GM08714 (cell line): ENCODE results near the gene ZFR.
"Not testable (repeated sequence)": the region's sequence is repeated elsewhere in the genome, so short reads cannot be mapped to it uniquely, and the experiment has no call there.

Experiments
- H3K4me3 ChIP-seq: fragments of 200-500 bp; sonication (Bioruptor generic); 2 replicates; pipeline ENCODE4 v1.5.1; 2014; ENCODE audit warnings: mild to moderate bottlenecking, low read length, inconsistent platforms
- ZNF274 ChIP-seq: IDR thresholded peaks from 2 replicates; pipeline ENCODE4 v1.6.1; 2012; ENCODE audit warnings: mild to moderate bottlenecking, low read depth, low read length

Gene ZFR

DNA sequence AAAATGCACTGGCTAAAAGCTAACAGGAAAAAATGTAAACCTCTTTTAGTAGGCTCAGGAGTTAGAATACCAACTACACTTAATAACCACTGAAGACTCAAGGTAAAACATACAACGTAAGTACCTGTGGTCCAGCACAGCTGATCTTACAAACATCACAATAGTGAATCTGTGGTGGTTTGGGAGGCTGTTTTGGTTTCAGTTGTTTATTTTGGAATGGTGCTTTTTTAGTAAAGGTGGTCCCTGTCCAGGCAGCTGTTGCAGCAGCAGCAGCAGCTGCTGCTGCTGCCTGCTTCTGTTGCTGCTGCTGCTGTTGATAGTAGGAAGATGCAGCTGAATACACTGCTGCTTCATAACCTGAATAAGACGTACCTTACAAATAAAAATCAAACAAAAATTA lies 37.9 kb downstream of the ZFR start:
- no peak for TF ChIP-seq ZNF274
- no peak overlapping the region for H3K4me3 ChIP-seq

DNA sequence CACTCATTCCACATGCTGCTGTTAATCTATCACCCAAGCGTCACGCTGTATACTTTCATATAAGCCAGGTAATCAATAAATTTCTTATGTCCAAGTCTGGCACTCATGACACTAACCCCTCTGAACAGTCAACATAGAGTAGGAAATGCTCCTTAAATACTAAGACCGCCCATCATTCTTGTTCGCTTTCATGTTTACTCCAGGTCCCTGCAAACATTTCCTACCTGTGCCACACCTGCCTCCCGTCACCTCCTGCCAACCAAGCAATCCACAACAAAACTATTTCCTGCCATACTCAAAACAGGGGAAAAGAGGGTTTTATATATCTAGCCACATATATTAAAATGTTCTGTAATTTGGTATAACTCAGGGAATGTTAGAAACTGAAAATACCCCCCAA lies 39.0 kb downstream of the ZFR start:
- H3K4me3 ChIP-seq: no peak overlapping the region
- TF ChIP-seq ZNF274: no peak

DNA sequence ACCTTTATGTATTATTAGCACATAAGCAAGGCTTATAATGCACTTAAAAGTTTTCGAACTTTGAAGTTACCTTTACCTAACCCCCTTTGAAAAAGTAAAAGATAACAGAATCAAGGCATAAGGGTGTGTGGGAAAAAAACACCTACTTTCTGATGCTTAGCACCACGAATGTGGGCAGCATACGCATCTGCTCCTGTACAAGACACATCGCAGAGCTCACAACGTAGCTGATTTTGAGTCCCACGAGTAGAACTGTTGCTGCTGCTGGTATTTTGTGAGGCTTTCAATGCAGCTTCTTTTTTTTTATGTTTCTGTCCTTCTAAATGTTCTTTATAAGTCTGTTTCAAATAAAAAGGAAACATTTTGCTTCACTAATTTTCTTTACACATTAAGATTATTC lies 40.8 kb downstream of the ZFR start:
- no peak for TF ChIP-seq ZNF274
- no peak overlapping the region for H3K4me3 ChIP-seq

DNA sequence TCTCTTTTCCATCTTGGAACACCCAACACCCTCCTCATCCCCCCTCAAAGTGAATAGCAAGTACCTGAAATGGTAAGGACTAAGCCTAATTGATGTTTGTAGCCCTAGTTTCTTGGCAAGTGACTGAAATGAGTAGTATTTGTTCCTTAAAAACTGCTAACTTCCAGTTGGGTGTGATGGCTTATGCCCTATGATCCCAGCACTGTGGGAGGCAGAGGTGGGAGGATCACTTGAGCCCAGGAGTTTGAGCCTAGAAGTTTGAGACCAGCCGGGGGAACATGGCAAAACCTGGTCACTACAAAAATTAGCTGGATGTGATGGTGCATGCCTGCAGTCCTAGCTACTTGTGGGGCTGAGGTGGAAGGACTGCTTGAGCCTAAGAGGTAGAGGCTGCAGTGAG lies 44.1 kb downstream of the ZFR start:
- no peak overlapping the region for H3K4me3 ChIP-seq
- TF ChIP-seq ZNF274: no peak

DNA sequence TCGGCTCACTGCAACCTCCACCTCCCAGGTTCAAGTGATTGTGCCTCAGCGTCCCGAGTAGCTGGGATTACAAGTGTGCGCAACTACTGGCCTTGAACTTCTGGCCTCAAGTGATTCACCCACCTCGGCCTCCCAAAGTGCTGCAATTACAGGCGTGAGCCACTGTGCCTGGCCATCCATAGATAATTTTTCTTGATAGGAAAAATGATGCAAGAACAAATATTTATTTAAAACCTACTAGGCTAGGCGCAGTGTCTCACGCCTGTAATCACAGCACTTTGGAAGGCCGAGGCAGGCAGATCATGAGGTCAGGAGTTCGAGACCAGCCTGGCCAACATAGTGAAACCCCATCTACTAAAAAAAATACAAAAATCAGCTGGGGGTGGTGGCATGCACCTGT lies 45.8 kb downstream of the ZFR start:
- not testable (repeated sequence) for H3K4me3 ChIP-seq

DNA sequence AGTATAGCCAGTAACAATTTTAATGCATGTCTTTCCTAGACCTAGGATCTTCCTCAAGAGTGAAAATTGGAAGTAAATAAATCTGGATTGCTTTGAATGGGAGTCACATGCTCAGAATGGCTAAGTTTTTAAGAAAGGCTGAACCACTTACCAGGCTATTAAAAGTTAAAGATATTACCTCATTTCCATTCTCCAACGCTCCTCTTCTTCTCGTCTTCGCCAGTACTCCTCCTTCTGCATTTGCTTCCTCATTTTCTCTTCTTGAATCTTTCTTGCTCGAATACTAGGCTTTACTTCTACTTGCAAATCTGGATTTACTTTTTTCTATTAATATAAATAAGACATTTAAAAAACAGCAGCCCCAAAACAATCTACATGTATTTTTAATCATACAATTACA lies 49.6 kb downstream of the ZFR start:
- no peak for TF ChIP-seq ZNF274

DNA sequence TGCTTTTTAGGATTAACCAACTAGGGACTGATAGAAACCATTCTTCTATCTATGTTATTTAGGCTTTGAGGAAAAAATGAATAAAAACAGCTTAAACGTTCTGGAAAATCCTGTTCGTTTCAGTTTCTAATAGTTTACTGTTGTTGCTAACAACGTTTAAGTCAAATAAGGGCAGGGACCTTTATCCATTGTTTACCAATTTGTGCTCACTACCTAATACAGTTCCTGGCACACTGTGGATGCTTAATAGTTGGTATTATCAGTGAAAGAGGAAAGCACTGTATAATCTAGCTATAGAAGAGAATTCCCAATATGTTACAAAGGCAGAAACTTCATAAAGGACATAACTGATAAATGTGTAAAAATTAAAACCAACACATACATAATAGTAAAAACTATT lies 52.5 kb downstream of the ZFR start:
- TF ChIP-seq ZNF274: no peak

More for the DNA sequence above, 49.6 kb downstream of the ZFR start:
- H3K4me3 ChIP-seq: no peak overlapping the region

DNA sequence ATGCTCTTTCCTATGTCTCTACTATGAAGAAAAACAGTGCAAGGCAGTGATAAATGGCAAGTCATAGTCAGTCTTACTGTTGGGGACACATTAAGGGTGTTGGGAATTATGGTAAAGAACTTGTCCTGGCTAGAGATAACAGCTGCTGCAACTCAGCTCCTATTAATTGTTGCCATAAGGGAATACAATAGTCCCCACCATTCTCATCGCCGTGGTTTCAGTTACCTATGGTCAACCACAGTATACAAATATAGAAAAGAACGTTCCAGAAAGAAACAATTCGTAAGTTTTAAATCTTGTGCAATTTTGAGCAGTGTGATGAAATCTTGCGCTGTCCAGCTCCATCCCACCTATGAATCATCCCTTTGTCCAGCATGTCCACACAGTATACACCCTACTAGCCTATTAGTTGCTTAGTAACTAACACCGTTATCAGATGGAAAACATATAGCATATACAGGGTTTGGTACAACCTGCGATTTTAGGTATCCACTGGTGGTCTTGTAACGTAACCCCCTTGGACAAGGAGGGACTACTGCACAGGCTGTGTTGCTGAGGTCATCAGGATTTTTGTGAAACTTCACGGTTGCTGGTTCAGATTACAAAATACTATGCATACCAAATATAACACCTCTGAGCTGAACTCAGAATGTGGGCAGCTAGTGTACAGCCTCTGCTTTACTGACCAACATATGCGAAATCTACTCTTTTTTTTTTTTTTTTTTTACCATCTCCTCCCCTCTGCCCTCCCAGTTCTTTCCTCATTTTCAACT lies 53.5 kb downstream of the ZFR start:
- H3K4me3 ChIP-seq: no peak overlapping the region
- no peak for TF ChIP-seq ZNF274

More for the DNA sequence above, 52.5 kb downstream of the ZFR start:
- H3K4me3 ChIP-seq: no peak overlapping the region

DNA sequence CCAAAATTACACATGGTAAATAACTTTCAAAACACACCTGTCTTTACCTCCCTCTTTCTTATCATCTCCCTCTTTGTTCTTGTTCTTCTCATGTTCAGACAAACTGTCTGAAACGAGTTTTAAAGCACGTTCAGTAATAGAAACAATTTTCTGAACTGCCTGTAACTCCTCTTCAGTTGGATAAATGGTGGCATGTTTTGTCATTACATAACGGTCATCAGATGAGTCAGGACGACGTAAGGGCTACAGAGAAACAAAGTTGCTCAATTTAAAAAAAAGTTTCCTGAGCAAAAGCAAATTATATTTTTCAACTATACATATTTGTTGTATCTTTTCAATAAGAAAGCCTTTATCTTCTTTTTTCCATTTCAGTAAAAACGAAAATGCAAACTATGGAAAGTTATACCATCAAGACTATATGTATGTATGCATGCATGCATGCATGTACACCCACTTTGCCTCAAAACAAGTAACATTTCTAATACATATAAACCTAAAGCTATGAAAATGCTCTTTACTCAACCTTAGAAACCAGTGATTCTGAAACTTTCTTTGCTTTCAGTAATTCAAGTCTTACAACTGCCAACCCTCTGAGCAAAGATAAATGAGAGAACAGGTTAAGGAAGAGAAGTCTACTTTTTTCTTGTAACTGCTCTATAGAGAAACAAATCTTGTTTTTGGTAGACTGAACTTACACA lies 56.0 kb downstream of the ZFR start:
- TF ChIP-seq ZNF274: no peak
- H3K4me3 ChIP-seq: no peak overlapping the region

DNA sequence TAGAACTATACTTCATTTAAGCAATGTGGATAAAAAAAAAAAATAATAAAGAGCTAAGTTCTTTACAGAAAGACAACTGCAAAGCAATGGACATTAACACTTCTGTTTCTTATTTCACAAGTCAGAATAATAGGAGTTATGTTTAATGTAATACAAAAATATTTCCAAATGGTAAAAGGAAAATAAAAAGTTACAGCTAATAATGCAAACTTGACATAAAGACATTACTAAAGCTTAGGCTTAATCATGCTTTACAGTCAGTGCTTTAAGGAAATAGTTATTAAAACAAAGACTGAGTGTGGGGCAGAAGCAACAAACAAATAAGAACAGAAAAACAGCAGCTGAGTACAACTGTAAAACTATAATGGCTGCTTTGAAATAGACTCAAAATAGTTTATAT lies 56.7 kb downstream of the ZFR start:
- TF ChIP-seq ZNF274: no peak
- H3K4me3 ChIP-seq: no peak overlapping the region

DNA sequence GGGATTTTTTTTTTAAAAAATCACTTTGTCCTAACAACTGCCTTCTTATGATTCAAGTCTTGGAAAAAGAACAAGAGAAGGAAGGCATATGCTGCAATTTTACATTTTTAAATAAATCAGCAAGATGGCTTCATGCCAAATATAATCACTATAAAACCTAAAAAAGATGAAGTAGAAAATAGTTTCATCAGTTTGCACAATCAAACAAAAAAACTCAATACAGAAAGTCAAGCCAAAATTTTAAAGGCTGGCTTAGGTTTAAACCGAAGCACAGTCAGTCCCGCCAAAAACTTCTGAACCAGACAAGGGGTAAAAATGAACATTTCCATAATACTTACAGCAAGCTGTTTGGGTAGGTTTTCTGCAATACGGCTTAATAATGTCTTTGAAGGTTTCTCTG lies 57.3 kb downstream of the ZFR start:
- no peak overlapping the region for H3K4me3 ChIP-seq
- TF ChIP-seq ZNF274: no peak

DNA sequence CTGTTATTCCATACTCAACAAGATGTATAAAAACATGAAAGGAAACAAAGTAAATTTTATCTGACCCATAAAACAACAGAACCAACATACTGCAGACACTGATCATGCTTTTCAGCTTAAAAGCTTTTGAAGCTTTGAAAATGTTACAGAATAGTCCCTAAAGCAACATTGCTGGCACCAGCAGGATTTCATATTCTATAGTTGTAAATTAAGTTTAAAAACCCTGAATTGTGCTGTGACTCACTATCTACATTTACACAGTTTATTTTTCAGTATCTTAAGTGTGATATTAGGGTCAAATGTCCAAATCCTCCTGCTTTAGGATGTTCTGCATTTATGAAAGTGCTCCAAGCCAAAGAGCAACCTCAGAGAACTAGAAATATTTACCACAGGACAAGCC lies 59.9 kb downstream of the ZFR start:
- H3K4me3 ChIP-seq: no peak overlapping the region
- no peak for TF ChIP-seq ZNF274

DNA sequence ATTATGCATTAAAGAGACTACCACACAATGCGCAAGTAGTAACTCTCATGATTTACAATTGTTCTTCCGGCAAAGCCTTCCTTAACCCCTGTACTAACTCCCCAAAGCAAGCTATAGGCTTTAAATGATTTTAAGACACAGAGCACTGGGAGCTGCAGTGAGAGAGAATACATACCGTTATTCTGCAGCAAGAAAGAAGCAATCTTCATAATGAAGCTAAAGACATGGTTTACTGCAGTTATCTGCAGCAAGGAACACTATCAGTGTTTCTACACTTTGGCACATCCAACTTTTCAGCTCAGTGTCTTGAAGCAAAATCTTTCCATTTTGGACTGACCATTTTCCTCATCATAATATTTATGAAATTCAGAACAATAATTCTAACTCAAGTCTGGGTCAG lies 61.0 kb downstream of the ZFR start:
- no peak for TF ChIP-seq ZNF274
- no peak overlapping the region for H3K4me3 ChIP-seq

DNA sequence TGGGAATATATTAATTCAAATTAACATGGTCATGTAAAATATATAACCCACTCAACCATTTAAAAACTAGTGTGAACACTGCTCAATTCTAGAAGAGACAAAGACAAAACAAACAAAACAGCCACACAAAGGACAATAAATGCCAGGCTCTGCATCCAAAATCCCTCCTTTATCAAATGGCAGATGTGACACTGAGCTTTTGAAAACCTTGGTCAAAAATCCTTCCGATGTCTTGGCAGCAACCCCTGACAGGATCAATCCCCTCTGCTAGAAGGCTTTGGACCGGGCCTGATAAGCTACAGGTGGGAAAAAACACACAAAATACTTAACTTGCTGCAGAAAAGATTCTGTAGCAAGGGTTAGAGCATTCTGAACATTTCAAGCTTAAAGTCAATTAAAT lies 61.5 kb downstream of the ZFR start:
- no peak for TF ChIP-seq ZNF274
- H3K4me3 ChIP-seq: no peak overlapping the region

DNA sequence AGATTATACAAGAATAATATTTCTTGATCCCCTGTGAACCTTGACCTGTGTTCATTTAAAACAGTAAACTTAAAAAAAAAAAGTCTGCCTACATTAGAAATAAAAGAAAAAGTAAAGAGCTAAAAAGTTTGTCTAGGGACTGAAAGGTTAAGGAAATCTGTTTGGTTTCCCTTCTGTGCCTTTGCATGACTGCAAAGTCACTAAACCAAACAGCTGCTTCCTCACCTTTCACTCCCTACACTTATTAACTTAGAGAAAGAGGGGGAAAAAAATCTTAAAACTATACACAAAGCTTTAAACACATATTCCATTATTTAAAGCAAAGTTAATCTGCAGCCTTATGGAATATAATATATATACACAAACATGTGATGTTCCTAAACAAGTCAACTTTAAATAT lies 65.1 kb downstream of the ZFR start:
- no peak overlapping the region for H3K4me3 ChIP-seq
- TF ChIP-seq ZNF274: no peak
